Measurements from ENCODE around the gene ZNF710.

ZNF710 gene

GRCh38 chr15:90043530-90044010 lies 42.4 kb downstream of the ZNF710 start:
- DNase-seq (ENCODE audit: low read depth) = no peak
- no peak overlapping the region for H3K4me3 ChIP-seq (ENCODE audit: low read depth, low read length)
- no peak for TF ChIP-seq CTCF (IDR thresholded peaks at IDR 0.05; ENCODE audit: insufficient read depth, low read depth, low read length, missing control alignments)

GRCh38 chr15:90044191-90044590 lies 43.1 kb downstream of the ZNF710 start:
- TF ChIP-seq CTCF (IDR thresholded peaks at IDR 0.05; ENCODE audit: insufficient read depth, low read depth, low read length, missing control alignments) = no peak
- DNase-seq (ENCODE audit: low read depth) = no peak

GRCh38 chr15:90044916-90045371 lies 43.8 kb downstream of the ZNF710 start:
- H3K4me3 ChIP-seq (ENCODE audit: low read depth, low read length) = no peak overlapping the region
- no peak for DNase-seq (ENCODE audit: low read depth)
- no peak for TF ChIP-seq CTCF (IDR thresholded peaks at IDR 0.05; ENCODE audit: insufficient read depth, low read depth, low read length, missing control alignments)

More at GRCh38 chr15:90044191-90044590, 43.1 kb downstream of the ZNF710 start:
- no peak overlapping the region for H3K4me3 ChIP-seq (ENCODE audit: low read depth, low read length)

GRCh38 chr15:90046289-90046688 lies 45.2 kb downstream of the ZNF710 start:
- TF ChIP-seq CTCF (IDR thresholded peaks at IDR 0.05; ENCODE audit: insufficient read depth, low read depth, low read length, missing control alignments) = no peak
- no peak overlapping the region for H3K4me3 ChIP-seq (ENCODE audit: low read depth, low read length)
- no peak for DNase-seq (ENCODE audit: low read depth)

- DNase-seq (ENCODE audit: low read depth) = peak; percentile 63
- TF ChIP-seq CTCF (IDR thresholded peaks at IDR 0.05; ENCODE audit: insufficient read depth, low read depth, low read length, missing control alignments) = no peak
- H3K4me3 ChIP-seq (ENCODE audit: low read depth, low read length) = no peak overlapping the region
These were observed 45.8 kb downstream of the ZNF710 start for GRCh38 chr15:90046911-90047392.

GRCh38 chr15:90047956-90048575 lies 46.9 kb downstream of the ZNF710 start:
- no peak overlapping the region for H3K4me3 ChIP-seq (ENCODE audit: low read depth, low read length)
- DNase-seq (ENCODE audit: low read depth) = no peak
- no peak for TF ChIP-seq CTCF (IDR thresholded peaks at IDR 0.05; ENCODE audit: insufficient read depth, low read depth, low read length, missing control alignments)

GRCh38 chr15:90049030-90049429 lies 47.9 kb downstream of the ZNF710 start:
- no peak overlapping the region for H3K4me3 ChIP-seq (ENCODE audit: low read depth, low read length)
- no peak for TF ChIP-seq CTCF (IDR thresholded peaks at IDR 0.05; ENCODE audit: insufficient read depth, low read depth, low read length, missing control alignments)
- DNase-seq (ENCODE audit: low read depth) = no peak
